NCI-H1092 (cell line): ENCODE results near the gene RMND1.
"Not testable (repeated sequence)": the region's sequence is repeated elsewhere in the genome, so short reads cannot be mapped to it uniquely, and the experiment has no call there.

ENCODE experiments used
- DNase-seq: peaks from one replicate; lab custom pipeline; 2025; lab: John Stamatoyannopoulos, UW

RMND1 gene

GRCh38 chr6:151451950-151452749 is at the start of gene RMND1:
RMND1 (minus strand) TSS chr6:151452126; CDS start chr6:151445811, 6,315 bp downstream.
- peak; percentile 99 for DNase-seq

DNA sequence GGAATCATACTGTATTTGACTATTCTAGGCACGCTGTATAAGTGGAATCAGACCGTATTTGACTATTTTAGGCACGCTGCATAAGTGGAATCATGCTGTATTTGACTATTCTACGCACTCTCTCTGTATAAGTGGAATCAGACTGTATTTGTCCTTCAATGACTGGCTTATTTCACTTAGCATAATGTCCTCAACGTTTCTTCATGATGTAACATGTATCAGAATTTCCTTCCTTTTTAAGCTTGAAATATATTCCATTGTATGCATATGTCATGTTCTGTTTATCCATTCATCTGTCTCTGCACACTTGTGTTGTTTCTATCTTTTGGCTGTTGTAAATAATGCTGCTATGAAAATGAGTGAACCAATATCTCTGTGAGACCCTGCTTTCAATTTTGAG is 47.6 kb upstream of the RMND1 start:
- DNase-seq = no peak

- DNase-seq = no peak
These were observed 46.4 kb upstream of the RMND1 start for GRCh38 chr6:151498327-151498726.

- no peak for DNase-seq
These were observed 46.0 kb upstream of the RMND1 start for GRCh38 chr6:151497905-151498304.

DNA sequence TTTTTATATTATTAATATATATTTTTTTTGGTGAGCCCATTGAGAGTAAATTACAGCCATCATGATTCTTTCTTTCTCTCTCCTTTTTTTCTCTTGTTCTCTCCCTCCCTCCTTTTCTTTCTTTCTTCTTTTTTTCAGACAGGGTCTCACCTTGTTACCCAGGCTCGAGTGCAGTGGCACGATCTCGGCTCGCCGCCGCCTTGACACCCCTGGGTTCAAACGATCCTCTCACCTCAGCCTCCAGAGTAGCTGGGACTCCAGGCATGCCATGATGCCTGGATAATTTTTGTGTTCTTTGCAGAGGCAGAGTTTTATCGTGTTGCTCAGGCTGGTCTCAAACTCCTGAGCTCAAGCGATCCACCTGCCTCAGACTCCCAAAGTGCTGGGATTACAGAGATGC is 43.5 kb upstream of the RMND1 start:
- DNase-seq = no peak

- no peak for DNase-seq
These were observed 43.0 kb upstream of the RMND1 start for GRCh38 chr6:151494936-151495320.

- DNase-seq = no peak
These were observed 42.5 kb upstream of the RMND1 start for GRCh38 chr6:151494235-151494935.

DNA sequence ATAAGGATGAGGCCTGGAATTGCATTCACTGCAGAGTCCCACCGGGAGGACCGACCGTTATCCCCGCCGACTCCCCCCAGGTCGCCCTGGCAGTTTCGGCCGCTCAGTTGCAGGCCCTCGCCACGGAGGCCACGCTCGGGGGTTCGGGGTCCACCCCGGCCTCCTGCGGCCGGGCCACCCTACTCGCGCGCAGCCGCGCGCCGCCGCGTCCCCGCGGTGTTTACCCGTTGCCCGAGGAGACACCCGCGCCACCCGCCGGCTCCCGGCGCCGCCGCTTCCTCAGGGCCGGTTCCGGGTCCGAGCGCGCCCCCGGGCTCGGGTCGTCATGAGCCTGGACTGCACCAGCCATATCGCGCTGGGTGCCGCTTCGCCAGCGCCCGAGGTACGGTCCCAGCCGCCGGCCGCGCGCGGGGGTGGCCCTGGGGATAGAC is 41.9 kb upstream of the RMND1 start, which contains the start of gene CCDC170:
CCDC170 (plus strand) TSS at position 214 of the 431 bp plus-strand sequence; CDS start at position 326, 112 bp downstream.
- no peak for DNase-seq

DNA sequence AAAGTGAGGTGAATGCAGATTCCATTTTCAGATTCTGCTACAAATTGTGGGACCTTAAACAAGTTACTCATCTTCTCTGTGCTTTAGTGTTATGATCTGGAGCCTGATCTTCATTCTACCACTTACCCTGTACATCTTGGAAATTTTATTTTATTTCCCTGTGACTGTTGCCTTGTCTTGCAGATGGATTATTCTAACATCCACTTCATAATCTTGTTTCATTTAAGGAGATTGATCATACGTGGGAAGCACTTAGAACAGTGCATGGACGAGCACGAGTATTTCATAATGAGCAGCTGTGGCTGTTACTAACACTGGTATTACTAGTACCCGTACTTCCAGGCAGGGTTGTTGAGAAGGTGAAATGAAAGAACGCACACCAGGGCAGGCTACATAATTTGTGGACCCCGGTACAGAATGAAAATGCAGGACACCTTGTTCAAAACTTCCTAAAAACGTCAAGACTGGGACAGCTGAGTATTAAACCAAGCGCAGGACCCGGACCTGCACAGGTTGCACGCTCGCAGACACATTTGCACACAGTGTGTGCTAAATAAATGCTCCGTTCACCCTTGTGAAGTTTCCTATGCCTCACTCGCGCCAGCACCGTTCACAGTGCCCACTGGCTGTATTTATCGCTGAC is 41.4 kb upstream of the RMND1 start:
- DNase-seq = no peak

- no peak for DNase-seq
These were observed 39.1 kb upstream of the RMND1 start for GRCh38 chr6:151490996-151491395.

DNA sequence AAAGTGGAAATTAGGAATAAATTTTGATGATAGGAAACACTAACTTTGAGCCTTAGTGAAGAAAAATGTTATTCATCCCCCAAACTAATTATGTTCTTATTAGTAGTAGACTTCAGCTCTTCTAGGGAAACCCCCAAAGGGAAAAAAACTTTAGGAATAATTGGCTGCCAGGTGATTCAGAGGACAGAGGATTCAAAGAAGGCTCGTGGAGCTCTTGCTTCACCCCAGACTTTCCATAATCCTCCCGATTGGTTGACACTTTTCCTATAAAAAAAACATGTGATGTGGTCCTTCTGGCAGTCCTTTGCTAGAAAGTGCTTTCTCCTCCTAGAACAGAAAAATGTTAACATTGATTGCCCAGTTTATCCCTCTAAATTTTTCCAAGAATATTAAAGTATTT is 36.3 kb upstream of the RMND1 start:
- no peak for DNase-seq

DNA sequence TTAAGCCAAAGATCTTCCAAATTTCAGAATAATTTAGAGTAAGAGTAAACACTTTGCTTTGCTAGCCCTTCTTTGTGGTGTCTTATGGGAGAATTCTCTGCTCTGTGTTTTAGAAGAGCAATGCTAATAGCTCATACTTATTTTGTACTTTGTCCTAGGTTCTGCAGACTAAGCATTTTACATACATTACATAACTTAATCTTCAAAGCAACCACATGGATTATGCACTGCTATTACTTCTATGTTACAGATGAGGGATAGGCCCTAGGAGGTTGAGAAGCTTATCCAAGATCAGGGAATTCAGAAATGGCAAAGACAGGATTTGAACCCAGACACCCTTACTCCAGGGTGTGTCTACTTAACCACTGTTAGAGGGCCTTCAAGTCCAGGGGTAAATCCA is 32.1 kb upstream of the RMND1 start:
- no peak for DNase-seq

GRCh38 chr6:151482290-151482689 is 30.4 kb upstream of the RMND1 start:
- DNase-seq = no peak

- DNase-seq = no peak
These were observed 29.9 kb upstream of the RMND1 start for GRCh38 chr6:151481786-151482185.

DNA sequence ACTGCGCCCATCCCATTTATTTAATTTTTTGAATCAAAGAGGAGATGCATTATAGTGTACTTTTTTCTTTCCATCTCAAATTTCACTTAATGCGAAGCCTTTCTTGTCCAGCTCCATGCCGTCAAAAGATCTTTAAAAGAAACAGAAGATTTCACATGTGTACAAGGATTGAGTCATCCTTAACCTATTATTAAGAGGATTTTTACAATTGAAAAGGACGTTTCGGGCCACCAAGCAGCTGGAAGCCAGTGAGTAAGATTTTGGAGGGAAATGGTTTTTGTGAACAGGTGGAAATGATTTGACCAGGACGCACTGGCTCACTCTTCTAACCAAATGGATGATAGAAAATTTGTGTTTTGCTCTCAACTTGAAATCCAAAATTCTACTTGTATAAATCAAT is 26.7 kb upstream of the RMND1 start:
- DNase-seq = no peak

- DNase-seq = no peak
These were observed 25.8 kb upstream of the RMND1 start for GRCh38 chr6:151477726-151478125.

DNA sequence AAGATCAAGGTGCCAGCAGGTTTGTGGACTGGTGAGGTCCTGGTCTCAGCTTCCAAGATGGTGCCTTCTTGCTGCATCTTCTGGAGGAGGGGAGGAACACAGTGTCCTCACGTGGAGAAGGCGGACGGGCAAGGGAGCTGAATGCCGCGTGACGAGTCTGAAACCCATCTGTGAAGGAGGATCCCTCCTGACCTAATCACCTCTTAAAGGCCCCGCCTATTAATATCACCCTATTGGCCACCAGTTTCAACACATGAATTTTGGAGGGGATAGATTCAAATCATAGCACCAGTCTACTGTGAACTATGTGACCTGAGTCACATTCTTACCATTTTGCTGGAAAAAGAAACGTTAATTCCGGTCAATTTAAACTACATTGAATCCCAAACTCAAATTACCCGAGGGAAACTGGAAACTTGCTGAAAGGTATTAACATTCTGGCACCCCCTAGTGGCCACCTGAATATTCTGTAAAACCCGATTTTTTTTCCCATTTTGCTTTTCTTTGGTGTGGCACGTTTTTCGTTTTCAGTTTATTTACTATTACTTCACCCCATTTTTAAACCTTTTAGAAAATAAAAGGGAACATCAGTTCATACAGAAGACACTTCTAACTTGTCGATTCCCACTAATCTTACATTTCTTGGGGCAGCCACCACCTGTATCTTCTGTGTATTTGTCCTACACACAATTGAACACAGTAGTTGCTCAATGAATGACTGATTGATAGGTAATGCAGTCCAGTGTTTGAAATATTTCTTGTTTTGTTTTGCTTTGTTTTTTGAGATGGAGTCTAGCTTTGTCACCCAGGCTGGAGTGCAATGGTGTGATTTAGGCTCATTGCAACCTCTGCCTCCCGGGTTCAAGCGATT is 24.0 kb upstream of the RMND1 start:
- DNase-seq = no peak

GRCh38 chr6:151464702-151465101 is 12.8 kb upstream of the RMND1 start:
- no peak for DNase-seq

GRCh38 chr6:151461673-151462072 is 9.7 kb upstream of the RMND1 start:
- no peak for DNase-seq

GRCh38 chr6:151455751-151456398 is 3.9 kb upstream of the RMND1 start:
- not testable (repeated sequence) for DNase-seq

- DNase-seq = no peak
These were observed 963 bp upstream of the RMND1 start for GRCh38 chr6:151452750-151453427.
